Right renal pelvis (tissue), 4 donors: ENCODE measurements around the gene FCRL4. TPM values are rescaled to one million over a fixed set of nuclear protein-coding genes. Genes with fewer than 3 reads are reported as not detected.
"Not testable (repeated sequence)": the region's sequence is repeated elsewhere in the genome, so short reads cannot be mapped to it uniquely, and the experiment has no call there.

ENCODE experiments used
- DNase-seq, 4 donors: peaks; one replicate each; pipeline ENCODE4 v3.0.0-alpha.2; 2013; ENCODE audit warnings: low read depth in 4 of 4, low spot score in 3 of 4, missing footprints in 1 of 4
- polyA plus RNA-seq, 4 donors: library from polyadenylated mRNA; unstranded; fragments of 120-200 nt; gene quantifications; one replicate each; pipeline ENCODE4 v1.2.1, GENCODE V29; 2013; ENCODE audit not compliant: insufficient read length in 4 of 4

FCRL4 gene
- polyA plus RNA-seq, 4 donors, result not detected

- no peak for DNase-seq
These were observed 45.9 kb downstream of the FCRL4 start, which contains the start of gene FCRL5 for GRCh38 chr1:157551694-157552693. Gene FCRL5 (minus strand): TSS chr1:157552515. CDS start chr1:157552362, 153 bp downstream.

- DNase-seq, result not testable (repeated sequence)
These were observed 49.8 kb downstream of the FCRL4 start for GRCh38 chr1:157548081-157548480.

- peak in 2 of 4 donors; percentile 8 for DNase-seq
These were observed 55.2 kb downstream of the FCRL4 start for GRCh38 chr1:157542676-157543075.

GRCh38 chr1:157540852-157541251 lies 57.0 kb downstream of the FCRL4 start:
- no peak for DNase-seq

- no peak for DNase-seq
These were observed 57.6 kb downstream of the FCRL4 start for GRCh38 chr1:157540160-157540748.

DNA sequence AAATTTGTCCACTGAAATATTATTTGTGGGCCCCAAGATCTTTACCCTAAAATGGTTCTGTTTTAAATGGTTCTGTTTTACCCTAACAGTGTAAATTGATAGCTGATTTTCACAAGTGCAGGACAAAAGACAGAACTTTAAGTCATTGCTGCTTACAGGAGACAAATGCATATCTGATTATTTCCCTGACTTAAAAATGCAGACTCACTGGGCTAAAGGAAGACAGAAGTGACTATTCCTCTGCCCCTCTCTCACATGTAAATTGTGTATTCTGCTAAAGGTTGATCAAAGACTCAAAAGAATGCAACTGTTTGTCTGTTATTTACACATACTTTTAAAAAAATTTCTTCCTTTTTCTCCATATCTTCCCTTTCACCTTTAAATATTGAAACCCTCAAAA lies 58.3 kb downstream of the FCRL4 start:
- DNase-seq, result no peak

DNA sequence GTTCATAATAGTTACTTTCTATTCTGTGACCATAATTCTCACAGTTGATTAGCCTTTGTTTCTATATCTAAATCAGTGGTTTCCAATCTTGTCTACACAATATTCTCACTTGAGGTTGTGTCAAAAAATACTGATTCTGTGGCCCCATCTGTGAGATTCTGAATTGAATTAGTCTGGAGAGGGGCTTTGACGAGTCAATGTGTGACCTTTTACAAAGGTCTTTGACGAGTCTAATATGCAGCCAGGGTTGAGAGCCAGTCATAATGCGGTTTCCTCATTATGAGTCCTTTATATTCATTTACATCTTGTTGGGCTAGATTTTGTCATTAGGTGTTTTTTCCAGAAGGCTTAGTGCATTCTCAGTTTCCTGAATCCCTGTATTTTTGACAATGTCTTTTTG lies 65.3 kb downstream of the FCRL4 start:
- DNase-seq, result no peak

DNA sequence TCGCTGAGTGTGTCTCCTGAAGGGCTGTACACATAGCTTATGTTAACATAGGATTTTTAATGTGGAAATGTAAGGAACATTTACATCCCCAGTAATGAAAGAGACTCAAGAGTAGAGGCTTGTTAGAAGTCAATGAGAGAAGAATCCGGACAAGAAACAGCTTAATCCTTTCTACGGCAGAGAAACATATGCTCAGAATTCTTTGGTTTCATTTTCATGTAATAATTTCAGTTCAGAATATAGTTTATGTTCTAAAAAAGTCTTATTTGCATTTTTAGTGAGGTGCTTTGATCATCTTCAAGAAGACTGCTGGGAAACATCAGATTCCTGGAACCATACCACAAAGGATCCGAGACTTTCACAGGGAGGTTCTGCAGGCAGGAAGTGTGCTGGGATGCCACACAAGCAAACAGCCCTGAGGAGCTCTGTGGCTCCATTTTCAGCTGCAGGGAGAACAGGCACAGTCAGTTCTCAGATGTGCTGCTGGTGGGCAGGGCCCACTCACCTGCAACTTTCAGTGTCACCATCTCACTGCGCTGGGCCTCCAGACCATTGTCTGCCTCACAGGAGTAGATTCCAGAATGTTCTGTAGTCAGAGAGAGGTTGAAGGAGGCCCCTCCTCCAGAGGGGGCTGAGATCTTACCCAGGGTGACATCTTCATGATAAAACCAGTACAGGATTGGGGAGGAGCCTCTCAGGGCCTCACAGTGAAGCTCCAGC lies 74.0 kb downstream of the FCRL4 start:
- no peak for DNase-seq

Other genes starting within 250 kb of the FCRL4 start
- gene FCRL5, start 45.6 kb downstream of the FCRL4 start, polyA plus RNA-seq, result under 1 TPM; 0.05 to 0.07 (median 0.06) TPM
- gene FCRL3, start 102.7 kb upstream of the FCRL4 start, polyA plus RNA-seq, result under 1 TPM in 3 of 4 donors, not detected in 1; 0.04 to 0.33 (median 0.06) TPM
- gene FCRL2, start 179.0 kb upstream of the FCRL4 start, polyA plus RNA-seq, result under 1 TPM in 1 of 4 donors, not detected in 3; 0.04 TPM
- gene FCRL1, start 222.0 kb upstream of the FCRL4 start, polyA plus RNA-seq, result under 1 TPM in 3 of 4 donors, not detected in 1; 0.10 to 0.20 (median 0.15) TPM
- not detected for gene CD5L, start 243.7 kb upstream of the FCRL4 start, polyA plus RNA-seq